ENCODE results near the gene EHF. TPM values are rescaled to one million over a fixed set of nuclear protein-coding genes. Genes with fewer than 3 reads are reported as not detected.

Gene EHF
- total RNA-seq, 2 donors from 2014 or later, result 21.4 to 40.5 TPM

GRCh38 chr11:34707462-34707840 lies 86.6 kb downstream of the EHF start:
- no peak overlapping the region for H3K4me3 ChIP-seq
- intact Hi-C loops (cut with DNase I), result no loop called here
- H3K9me3 ChIP-seq, result no peaks in the 10 kb centered on the region
- H3K27ac ChIP-seq, result no peak overlapping the region
- DNase-seq (no peak), ATAC-seq (no peak)
- no peaks in the 10 kb centered on the region for H3K36me3 ChIP-seq (replicated peaks in 1 of 2; ENCODE audit: insufficient read depth in 1 of 2, low read depth in 2 of 2)
- no peaks in the 10 kb centered on the region for H3K4me1 ChIP-seq
- 62% methylated on average over 3 of the region's 3 CpGs; no CpG with 5 or more reads in 1 of the 2 donors for WGBS, 2 donors
- H3K27me3 ChIP-seq, result no peaks in the 10 kb centered on the region
- no peak for TF ChIP-seq POLR2A (IDR thresholded peaks at IDR 0.05)

Other genes starting within 250 kb of the EHF start
- 100 to 1,000 TPM in 1 of 2 donors, 10 to 100 TPM in 1; 98.8 to 148 TPM for gene CAT, start 182.2 kb upstream of the EHF start, total RNA-seq
- not detected for gene ELF5, start 107.3 kb upstream of the EHF start, total RNA-seq

Data from body of pancreas (tissue), 4 donors.